Ecto neural progenitor cell (in vitro differentiated cells): ENCODE measurements around the gene TEX44.

Experiments used
- DNase-seq: peaks from one replicate; pipeline ENCODE4 v3.0.0-alpha.2; 2018; ENCODE audit warnings: low spot score

Gene TEX44

DNA sequence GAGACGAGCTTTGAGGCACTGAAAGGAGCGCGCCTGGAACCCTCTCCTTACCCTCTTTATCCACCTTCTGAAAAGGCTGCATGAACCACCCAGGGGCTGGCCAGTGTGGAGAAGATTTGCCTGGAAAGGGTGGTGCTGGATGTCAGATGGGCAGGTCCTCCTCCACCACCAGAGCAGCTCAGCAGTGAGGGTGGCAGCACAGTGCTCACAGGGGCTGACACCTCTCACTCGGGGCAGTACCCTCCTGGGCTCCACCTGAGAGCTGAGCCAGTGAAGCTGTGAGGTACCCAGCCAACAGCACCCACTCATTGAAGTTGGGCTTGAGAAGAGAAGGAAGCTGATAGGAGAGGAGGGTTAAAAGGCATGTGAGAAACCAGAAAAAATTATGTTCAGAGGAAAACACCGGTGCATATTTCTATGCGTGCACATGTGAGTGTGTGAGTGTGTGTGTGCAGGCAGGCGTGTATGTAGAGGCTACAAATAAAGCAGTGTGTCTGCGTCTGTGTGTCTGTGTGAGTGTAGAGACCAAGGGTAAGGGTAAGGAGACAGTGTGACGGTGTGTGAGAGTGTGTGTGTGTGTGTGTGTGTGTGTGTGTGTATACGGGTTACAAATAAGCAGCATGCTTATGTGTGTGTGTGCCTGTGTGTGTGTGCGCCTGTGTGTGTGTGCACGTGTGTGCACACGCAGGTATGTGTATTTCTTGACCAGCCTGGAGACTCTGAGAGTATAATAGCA lies 40.7 kb downstream of the TEX44 start:
- DNase-seq: no peak

DNA sequence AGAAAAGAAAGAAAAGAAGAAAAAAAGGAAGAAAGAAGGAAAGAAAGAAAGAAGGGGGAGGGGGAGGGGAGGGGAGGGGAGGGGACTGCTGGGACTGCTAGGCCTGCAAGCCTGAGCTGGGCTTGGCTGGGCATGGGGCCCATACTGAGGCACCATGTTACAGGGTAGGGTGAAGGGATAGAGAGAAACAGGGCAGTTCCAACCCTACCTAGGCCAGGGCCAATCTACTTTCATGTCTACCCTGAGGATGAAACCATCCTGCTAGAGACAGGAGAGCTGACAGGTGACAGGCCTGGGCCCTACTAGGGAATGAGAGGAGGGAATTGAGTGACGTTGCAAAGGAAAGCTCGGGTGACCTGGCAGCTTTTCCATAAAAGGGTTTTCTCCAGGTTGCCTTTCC lies 41.7 kb downstream of the TEX44 start:
- DNase-seq: no peak

DNA sequence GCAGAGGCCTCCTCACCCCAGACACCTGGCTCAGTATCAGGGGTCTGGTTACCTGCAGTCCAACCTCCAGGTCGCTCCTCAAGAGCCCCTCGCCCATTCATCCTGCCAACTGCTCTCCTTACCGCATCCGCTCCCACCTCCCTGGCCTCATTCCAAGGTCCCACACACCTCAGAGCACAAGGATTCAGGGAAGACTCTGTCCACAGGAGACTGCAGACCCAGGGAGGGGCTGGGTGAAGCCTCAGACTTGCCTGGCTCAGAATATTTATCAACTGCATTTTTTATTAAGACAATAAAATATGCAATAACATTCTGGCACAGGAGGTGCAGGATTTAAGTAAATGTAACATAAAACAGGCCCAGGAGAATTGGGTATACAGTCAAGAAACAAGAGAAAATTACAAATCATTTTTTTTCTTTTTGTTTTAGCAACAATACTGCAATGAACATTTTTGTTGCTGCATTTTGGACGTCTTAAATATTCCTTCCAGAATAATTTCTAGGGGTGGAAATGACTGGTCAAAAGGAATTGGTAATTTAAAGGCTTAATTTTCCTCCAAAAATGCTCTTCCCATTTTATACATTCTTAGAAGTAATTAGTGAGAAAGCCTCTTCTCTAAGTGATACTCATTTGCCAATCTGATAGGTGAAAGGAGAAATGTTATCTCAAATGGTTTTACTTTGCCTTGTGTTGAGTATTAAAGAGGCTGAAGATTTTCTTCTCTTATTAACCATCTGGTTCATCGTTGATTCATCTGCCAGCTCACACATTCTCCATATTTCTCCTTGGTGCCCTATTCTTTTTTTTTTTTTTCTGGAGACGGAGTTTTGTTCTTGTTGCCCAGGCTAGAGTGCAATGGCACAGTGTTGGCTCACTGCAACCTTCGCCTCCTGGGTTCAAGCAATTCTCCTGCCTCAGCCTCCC lies 42.5 kb downstream of the TEX44 start:
- DNase-seq: no peak

DNA sequence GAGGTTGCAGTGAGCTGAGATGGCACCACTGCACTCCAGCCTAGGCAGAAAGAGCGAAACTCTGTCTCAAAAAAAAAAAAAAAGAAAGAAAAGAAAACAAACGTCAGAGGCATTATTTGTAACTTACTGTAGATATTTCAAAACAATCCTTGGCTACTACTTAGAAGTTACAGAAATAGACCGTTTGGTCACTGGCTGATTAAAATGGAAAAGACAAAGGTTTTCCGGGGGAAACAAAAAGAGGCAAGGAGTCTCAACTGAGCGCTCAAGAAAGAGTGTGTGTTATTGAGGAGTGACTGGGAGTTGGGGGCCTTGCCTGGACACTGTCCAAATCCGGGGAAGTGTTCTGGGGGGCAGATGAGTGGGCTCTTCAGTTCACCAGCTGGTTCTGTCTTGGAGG lies 47.6 kb downstream of the TEX44 start:
- no peak for DNase-seq

DNA sequence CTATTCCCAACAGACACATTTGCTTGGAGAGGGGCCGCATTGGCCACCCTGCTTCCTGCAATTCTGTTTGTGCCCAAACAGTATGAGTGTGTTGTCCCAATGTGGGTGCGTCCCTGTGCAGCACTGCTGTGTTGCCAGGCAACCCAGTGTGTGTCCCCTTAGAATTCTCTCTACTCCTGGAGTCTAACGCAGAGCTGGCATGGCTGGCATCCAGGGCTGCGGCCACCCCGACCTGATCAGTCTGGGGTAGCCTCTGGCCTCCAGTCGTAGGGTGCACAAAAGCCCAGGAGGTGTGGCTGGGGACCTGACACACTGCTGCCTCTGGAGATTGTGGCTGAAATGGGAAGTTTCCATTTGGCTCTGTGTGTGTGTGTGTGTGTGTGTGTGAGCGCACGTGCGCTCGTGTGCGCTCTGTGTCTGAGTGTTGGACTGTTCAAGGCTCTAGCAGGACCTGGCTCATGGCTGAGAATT lies 48.0 kb downstream of the TEX44 start:
- DNase-seq: no peak

DNA sequence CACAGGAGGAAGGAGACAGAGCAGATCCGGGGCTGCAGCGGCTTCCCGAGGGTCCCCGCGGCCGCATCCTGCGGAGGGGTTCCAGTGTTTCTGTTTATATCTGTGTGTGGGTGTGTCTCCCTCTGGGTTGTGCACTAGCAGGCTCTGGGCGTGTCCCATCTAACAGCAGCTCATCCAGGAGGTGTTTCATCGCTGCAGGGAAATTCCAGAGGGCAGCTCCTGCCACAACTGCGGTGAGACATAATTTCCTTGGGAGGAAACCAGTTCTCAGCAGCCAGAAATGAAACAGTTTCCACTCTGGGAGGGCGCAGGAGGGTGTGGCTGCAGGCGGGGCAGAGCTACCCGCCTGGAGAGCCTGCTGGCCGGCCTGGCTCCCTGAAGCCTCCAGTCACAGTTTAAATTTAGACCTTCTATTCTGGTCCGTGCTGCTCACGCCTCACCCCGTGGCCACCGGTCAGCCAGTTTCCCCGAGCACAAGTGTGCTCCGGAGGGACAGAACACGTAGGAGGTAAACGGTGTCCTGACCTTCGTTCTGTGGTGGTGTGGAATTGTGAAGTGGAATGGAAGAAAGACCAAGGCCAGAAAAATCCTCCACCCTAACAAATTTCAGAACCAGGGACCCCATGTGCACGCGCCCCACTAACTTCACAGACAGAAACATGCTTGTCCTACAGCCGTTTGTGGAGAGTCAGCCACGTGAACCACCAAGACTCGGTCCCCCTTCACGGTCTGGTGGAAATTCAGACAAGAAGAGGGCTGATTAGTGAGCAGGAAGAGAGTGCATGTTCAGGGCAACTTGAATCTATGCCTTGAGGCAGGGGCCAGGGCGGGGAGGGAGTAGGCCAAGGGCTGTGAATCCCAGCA lies 50.2 kb downstream of the TEX44 start:
- DNase-seq: no peak

DNA sequence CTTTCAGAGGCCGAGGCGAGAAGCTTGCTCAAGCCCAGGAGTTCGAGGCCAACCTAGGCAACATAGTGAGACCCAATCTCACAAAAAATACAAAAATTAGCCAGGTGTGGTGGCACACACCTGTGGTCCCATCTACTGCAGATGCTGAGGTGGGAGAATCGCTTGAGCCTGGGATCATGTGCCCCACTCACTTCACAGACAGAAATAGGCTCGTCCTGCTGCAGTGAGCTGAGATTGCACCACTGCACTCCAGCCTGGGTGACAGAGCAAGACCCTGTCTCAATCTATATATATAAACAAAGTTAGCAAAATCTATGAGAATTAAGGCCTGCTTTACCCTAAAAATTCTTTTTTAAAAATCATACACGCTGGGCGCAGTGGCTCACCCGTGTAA lies 50.8 kb downstream of the TEX44 start:
- no peak for DNase-seq
